Measurements from ENCODE around the gene STRIP1.
"Not testable (repeated sequence)": the region's sequence is repeated elsewhere in the genome, so short reads cannot be mapped to it uniquely, and the experiment has no call there.

STRIP1 gene

GRCh38 chr1:110008971-110009565, 25.4 kb upstream of the STRIP1 start:
- DNase-seq = no peak

GRCh38 chr1:110011527-110012041, 22.8 kb upstream of the STRIP1 start:
- peak; percentile 66 for DNase-seq

- no peak for DNase-seq
Measured at GRCh38 chr1:110012100-110012780, 22.2 kb upstream of the STRIP1 start.

GRCh38 chr1:110017792-110018191, 16.6 kb upstream of the STRIP1 start:
- no peak for DNase-seq

- no peak for DNase-seq
Measured at GRCh38 chr1:110018396-110018795, 16.0 kb upstream of the STRIP1 start.

GRCh38 chr1:110019770-110020169, 14.7 kb upstream of the STRIP1 start:
- DNase-seq = no peak

GRCh38 chr1:110021285-110021684, 13.1 kb upstream of the STRIP1 start:
- no peak for DNase-seq

GRCh38 chr1:110024613-110025012, 9.8 kb upstream of the STRIP1 start:
- no peak for DNase-seq

- DNase-seq = not testable (repeated sequence)
Measured at GRCh38 chr1:110030687-110031086, 3.7 kb upstream of the STRIP1 start.

GRCh38 chr1:110032327-110032726, 2.1 kb upstream of the STRIP1 start:
- no peak for DNase-seq

GRCh38 chr1:110033421-110033820, 1.0 kb upstream of the STRIP1 start:
- peak; percentile 26 for DNase-seq

GRCh38 chr1:110034040-110034450, 379 bp upstream of the STRIP1 start:
- DNase-seq = no peak

- DNase-seq = no peak
Measured at GRCh38 chr1:110035236-110035752, 870 bp downstream of the STRIP1 start.

- DNase-seq = no peak
Measured at GRCh38 chr1:110038271-110038670, 3.8 kb downstream of the STRIP1 start.

GRCh38 chr1:110039641-110040040, 5.2 kb downstream of the STRIP1 start:
- no peak for DNase-seq

- DNase-seq = no peak
Measured at GRCh38 chr1:110040548-110040947, 6.1 kb downstream of the STRIP1 start.

- no peak for DNase-seq
Measured at GRCh38 chr1:110043016-110043415, 8.6 kb downstream of the STRIP1 start.

- DNase-seq = no peak
Measured at GRCh38 chr1:110047463-110047862, 13.0 kb downstream of the STRIP1 start.

GRCh38 chr1:110048240-110048639, 13.8 kb downstream of the STRIP1 start:
- no peak for DNase-seq

- DNase-seq = no peak
Measured at GRCh38 chr1:110048923-110049601, 14.6 kb downstream of the STRIP1 start.

- DNase-seq = no peak
Measured at GRCh38 chr1:110049801-110050601, 15.6 kb downstream of the STRIP1 start.

GRCh38 chr1:110050602-110051261, 16.3 kb downstream of the STRIP1 start:
- no peak for DNase-seq

Data from hematopoietic multipotent progenitor cell treated with erythropoietin and hydrocortisone succinate and interleukin-3 and kit ligand, for 8 days (in vitro differentiated cells).